Peyer's patch (tissue), 4 donors: ENCODE results near the gene F5. TPM values are rescaled to one million over a fixed set of nuclear protein-coding genes. Genes with fewer than 3 reads are reported as not detected.

Experiments used
- DNase-seq, 3 donors: peaks; one replicate each; pipeline ENCODE4 v3.0.0-alpha.2; 2017 to 2019
- H3K27ac ChIP-seq, 4 donors: fragments of 200-600 bp; sonication (generic); one replicate each; pipeline ENCODE4 v1.5.1; 2016 to 2019
- H3K27me3 ChIP-seq, 2 donors: fragments of 200-600 bp; sonication (generic); one replicate each; pipeline ENCODE4 v1.5.1; 2019
- H3K36me3 ChIP-seq, 3 donors: fragments of 200-600 bp; sonication (generic); one replicate each; pipeline ENCODE4 v1.5.1; 2016 to 2019
- H3K4me1 ChIP-seq, 4 donors: fragments of 200-600 bp; sonication (generic); one replicate each; pipeline ENCODE4 v1.5.1; 2016 to 2019
- H3K4me3 ChIP-seq, 4 donors: fragments of 200-600 bp; sonication (generic); 1 replicate in 3 of 4; 2 replicates in 1 of 4; pipeline ENCODE4 v1.5.1; 2016 to 2019; ENCODE audit warnings: mild to moderate bottlenecking in 1 of 4
- H3K9me3 ChIP-seq, 4 donors: fragments of 200-600 bp; sonication (generic); one replicate each; pipeline ENCODE4 v1.5.1; 2016 to 2019; ENCODE audit warnings: mild to moderate bottlenecking in 1 of 4
- CTCF ChIP-seq, 6 experiments: fragments of 450-650 bp in 4 of 6; fragments of 200-600 bp in 2 of 6; sonication (generic) in 1 of 6; IDR thresholded peaks; one replicate each; pipeline ENCODE4 v1.5.1; 2017 to 2019; ENCODE audit warnings: antibody characterized with exemption in 6 of 6, mild to moderate bottlenecking in 3 of 6, moderate library complexity in 1 of 6
- POLR2A ChIP-seq, 2 donors: fragments of 450-650 bp; IDR thresholded peaks; one replicate each; pipeline ENCODE4 v1.5.1; 2017; ENCODE audit warnings: antibody characterized with exemption in 2 of 2, mild to moderate bottlenecking in 2 of 2, moderate library complexity in 2 of 2
- total RNA-seq, 4 donors: library from RNA; depleted of rRNA; stranded (reverse); fragments of >200 nt; gene quantifications; one replicate each; pipeline ENCODE4 v1.1.0, GENCODE V29; 2016

The F5 gene
- total RNA-seq, 4 donors from 2014 or later, result 0.18 to 0.80 (median 0.28) TPM; not detected in 1

GRCh38 chr1:169624912-169625311 lies 38.6 kb upstream of the F5 start:
- Histone ChIP-seq H3K4me3 (no peak overlapping the region), H3K27ac (no peak overlapping the region), H3K9me3 (no peaks in the 10 kb centered on the region), H3K27me3 (no peaks in the 10 kb centered on the region), H3K4me1 (no peaks in the 10 kb centered on the region), H3K36me3 (no peaks in the 10 kb centered on the region)
- DNase-seq, result no peak
- no peak for TF ChIP-seq POLR2A (IDR thresholded peaks at IDR 0.05)

GRCh38 chr1:169624122-169624521 lies 37.8 kb upstream of the F5 start:
- Histone ChIP-seq H3K27me3 (no peaks in the 10 kb centered on the region), H3K36me3 (no peaks in the 10 kb centered on the region), H3K27ac (no peak overlapping the region), H3K4me1 (no peaks in the 10 kb centered on the region), H3K4me3 (no peak overlapping the region), H3K9me3 (no peaks in the 10 kb centered on the region)
- no peak for DNase-seq
- TF ChIP-seq CTCF (IDR thresholded peaks at IDR 0.05), result no peak
- no peak for TF ChIP-seq POLR2A (IDR thresholded peaks at IDR 0.05)

- TF ChIP-seq CTCF (IDR thresholded peaks at IDR 0.05) (no peak), POLR2A (IDR thresholded peaks at IDR 0.05) (no peak)
- H3K9me3 ChIP-seq, result no peaks in the 10 kb centered on the region
- no peaks in the 10 kb centered on the region for H3K4me1 ChIP-seq
- no peak overlapping the region for H3K27ac ChIP-seq
- no peaks in the 10 kb centered on the region for H3K36me3 ChIP-seq
- no peak for DNase-seq
- H3K27me3 ChIP-seq, result no peaks in the 10 kb centered on the region
- H3K4me3 ChIP-seq, result no peak overlapping the region
Observed at GRCh38 chr1:169623132-169623926, 37.0 kb upstream of the F5 start.

- H3K27me3 ChIP-seq, result no peaks in the 10 kb centered on the region
- no peak overlapping the region for H3K27ac ChIP-seq
- no peak for DNase-seq
- no peaks in the 10 kb centered on the region for H3K4me1 ChIP-seq
- H3K36me3 ChIP-seq, result no peaks in the 10 kb centered on the region
- H3K4me3 ChIP-seq, result no peak overlapping the region
- TF ChIP-seq POLR2A (IDR thresholded peaks at IDR 0.05), result no peak
- no peak for TF ChIP-seq CTCF (IDR thresholded peaks at IDR 0.05)
- no peaks in the 10 kb centered on the region for H3K9me3 ChIP-seq
Observed at GRCh38 chr1:169620565-169620964, 34.3 kb upstream of the F5 start.

- TF ChIP-seq POLR2A (IDR thresholded peaks at IDR 0.05) (no peak), CTCF (IDR thresholded peaks at IDR 0.05) (no peak)
- Histone ChIP-seq H3K27me3 (no peaks in the 10 kb centered on the region), H3K36me3 (no peaks in the 10 kb centered on the region), H3K4me1 (no peaks in the 10 kb centered on the region), H3K9me3 (no peaks in the 10 kb centered on the region), H3K4me3 (no peak overlapping the region), H3K27ac (no peak overlapping the region)
- DNase-seq, result no peak
Observed at GRCh38 chr1:169618367-169618766, 32.1 kb upstream of the F5 start.

GRCh38 chr1:169615803-169616202 lies 29.5 kb upstream of the F5 start:
- DNase-seq, result no peak
- no peaks in the 10 kb centered on the region for H3K9me3 ChIP-seq
- no peaks in the 10 kb centered on the region for H3K36me3 ChIP-seq
- TF ChIP-seq CTCF (IDR thresholded peaks at IDR 0.05) (no peak), POLR2A (IDR thresholded peaks at IDR 0.05) (no peak)
- no peak overlapping the region for H3K27ac ChIP-seq
- no peak overlapping the region for H3K4me3 ChIP-seq
- H3K27me3 ChIP-seq, result no peaks in the 10 kb centered on the region
- H3K4me1 ChIP-seq, result no peaks in the 10 kb centered on the region
